ENCODE data around the gene ZNG1A. TPM values are rescaled to one million over a fixed set of nuclear protein-coding genes. Genes with fewer than 3 reads are reported as not detected.
"Not testable (repeated sequence)": the region's sequence is repeated elsewhere in the genome, so short reads cannot be mapped to it uniquely, and the experiment has no call there.

ZNG1A gene
- total RNA-seq, 6 experiments from 2014 or later, result 20.1 to 27.7 (median 24.6) TPM

- not testable (repeated sequence) for H3K27me3 Mint-ChIP-seq (ENCODE audit: insufficient read depth); H3K9me3 Mint-ChIP-seq; H3K36me3 Mint-ChIP-seq (ENCODE audit: low read depth); DNase-seq
- Mint-ChIP-seq H3K4me3 (peak overlapping the region; percentile 82), H3K4me1 (ENCODE audit: low read depth) (peaks cover 24% of the 10 kb centered on the region), H3K27ac (peak overlapping the region; percentile 89)
Measured at GRCh38 chr9:73076-73899, 105.6 kb downstream of the ZNG1A start.

Other genes with a start within 250 kb of the ZNG1A start
- 1 to 10 TPM; 5.8 to 8.9 (median 7.4) TPM for gene WASHC1, start 149.6 kb downstream of the ZNG1A start, total RNA-seq (2021; fragmentation: NEBNext Ultra II Directional; extraction: Animal tissue kit (Norgen Biotek cat#: 25700))
- gene FOXD4, start 60.6 kb downstream of the ZNG1A start, total RNA-seq (2021; fragmentation: NEBNext Ultra II Directional; extraction: Animal tissue kit (Norgen Biotek cat#: 25700)), result 1 to 10 TPM in 1 of 6 experiments, under 1 TPM in 5; 0.34 to 1.1 (median 0.39) TPM
- gene DOCK8, start 35.8 kb upstream of the ZNG1A start, total RNA-seq (2021; fragmentation: NEBNext Ultra II Directional; extraction: Animal tissue kit (Norgen Biotek cat#: 25700)), result under 1 TPM; 0.05 to 0.34 (median 0.20) TPM